Hypothalamus (tissue), 51 donors: Measurements from ENCODE around the gene CLIC1.

Source experiments
- DNase-seq, 51 donors: peaks; one replicate each; lab custom pipeline; 2025; lab: John Stamatoyannopoulos, UW

CLIC1 gene

DNA sequence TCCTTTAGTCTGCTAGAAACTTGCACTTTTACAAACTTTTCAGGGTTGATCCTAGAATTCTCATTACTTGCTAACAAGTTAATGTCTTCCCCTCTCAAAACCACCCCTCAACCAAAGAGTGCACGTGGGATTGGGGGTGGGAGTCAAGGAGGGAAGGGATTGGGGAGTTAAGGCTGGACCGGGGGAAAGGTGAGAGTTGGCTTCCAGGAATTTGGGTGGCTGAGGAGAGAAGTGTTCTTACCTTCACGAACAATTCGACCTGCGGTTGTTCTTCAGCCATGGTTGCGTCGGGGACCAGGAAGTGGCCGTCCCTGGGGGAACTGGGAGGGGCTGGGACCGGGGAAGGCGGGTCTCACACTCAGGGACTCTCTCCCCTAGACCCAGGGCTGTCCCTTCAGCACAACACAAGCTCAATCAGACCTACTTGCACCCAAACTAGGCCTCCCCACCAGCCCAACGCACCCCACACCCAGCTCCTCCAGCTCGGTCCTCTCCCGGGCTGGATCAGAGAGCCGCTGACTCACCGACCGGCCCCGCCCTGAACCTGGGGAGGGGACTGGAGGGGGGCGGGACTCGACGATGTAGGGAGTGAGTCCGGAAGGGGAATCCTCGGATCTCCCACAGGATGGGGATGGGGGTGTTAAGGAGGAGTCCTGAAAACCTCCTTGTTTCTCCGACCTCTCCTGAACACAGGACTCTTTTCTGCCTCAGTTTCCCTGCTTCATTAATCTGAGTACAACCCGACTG, at the start of gene CLIC1:
TSS of gene CLIC1 (minus strand) at position 510 of the 747 bp plus-strand sequence. CDS start at position 280, 230 bp downstream.
- DNase-seq: peak in 19 of 51 donors; percentile 5 to 71 (median 22)

GRCh38 chr6:31785475-31785874, 49.1 kb upstream of the CLIC1 start:
- no peak for DNase-seq

DNA sequence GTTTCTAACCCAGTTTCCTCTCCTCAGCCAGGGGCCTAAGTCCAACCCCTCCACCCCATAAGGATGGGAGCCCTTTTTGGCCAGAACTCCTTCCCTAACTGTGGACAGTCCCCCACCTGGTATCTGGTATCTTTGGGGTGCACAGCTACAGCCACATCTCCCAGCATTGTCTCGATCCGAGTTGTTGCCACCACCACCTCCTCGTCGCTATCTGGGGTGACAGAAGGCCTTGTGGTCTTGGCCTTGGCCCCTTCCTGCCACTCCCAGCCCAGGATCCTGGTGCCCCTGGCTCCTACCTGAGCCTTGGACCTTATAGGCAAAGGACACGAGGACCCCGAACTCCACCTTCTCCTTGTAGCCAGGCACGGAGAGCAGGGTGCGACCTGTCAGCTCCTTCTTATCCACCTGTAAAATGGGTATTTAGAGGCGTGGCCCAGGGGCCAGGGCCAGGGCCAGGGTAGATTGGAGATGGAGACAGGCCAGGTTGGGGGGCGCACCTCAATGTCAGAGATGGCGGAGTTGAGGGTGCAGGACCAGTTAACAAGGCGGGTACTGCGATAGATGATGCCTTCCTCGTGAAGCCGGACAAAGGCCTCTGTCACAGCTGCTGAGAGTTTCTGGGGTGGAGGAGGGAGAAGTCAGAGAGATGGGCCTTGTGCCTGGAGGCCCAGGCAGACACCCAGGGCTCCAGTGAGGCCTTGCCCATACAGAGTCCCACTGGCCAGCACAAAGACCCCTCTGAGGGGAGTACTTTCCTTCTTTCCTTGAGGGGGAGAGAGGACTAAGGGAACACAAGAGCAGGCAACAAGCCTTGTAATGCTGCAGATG, 48.0 kb upstream of the CLIC1 start:
- DNase-seq: peak in 1 of 51 donors; percentile 14

DNA sequence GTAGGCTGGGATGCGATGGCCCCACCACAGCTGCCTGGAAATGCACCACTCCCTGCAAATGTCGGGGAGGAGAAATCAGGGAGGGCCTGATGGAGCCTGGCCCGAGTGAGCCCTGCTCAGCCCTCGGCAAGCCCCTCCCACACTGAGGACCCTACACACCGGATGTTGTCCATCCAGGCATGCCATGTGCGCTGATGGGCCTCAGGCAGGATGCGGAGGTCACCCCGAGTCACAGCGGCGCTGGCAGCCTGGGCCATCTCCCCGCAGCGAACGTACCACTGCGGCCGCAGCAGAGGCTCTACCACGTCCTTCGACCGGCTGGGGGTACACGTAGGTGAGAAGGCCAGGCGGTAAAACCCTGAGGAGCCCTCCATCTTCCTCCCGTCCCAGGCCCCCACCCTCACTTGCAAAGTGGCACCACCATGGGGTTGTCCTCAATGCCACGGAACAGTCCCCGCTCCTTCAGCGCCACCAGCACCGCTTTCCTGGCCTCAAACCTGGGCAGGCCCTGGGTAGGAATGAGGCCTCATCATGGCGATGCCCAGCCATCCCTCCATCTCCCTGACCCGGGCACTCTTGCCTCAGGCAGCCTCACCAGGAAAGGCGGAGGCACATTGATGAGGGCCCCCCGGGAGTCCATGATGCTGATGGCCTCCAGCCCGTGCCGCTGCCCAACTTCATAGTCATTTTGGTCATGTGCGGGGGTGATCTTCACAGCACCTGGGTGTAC, 46.0 kb upstream of the CLIC1 start:
- DNase-seq: no peak

DNA sequence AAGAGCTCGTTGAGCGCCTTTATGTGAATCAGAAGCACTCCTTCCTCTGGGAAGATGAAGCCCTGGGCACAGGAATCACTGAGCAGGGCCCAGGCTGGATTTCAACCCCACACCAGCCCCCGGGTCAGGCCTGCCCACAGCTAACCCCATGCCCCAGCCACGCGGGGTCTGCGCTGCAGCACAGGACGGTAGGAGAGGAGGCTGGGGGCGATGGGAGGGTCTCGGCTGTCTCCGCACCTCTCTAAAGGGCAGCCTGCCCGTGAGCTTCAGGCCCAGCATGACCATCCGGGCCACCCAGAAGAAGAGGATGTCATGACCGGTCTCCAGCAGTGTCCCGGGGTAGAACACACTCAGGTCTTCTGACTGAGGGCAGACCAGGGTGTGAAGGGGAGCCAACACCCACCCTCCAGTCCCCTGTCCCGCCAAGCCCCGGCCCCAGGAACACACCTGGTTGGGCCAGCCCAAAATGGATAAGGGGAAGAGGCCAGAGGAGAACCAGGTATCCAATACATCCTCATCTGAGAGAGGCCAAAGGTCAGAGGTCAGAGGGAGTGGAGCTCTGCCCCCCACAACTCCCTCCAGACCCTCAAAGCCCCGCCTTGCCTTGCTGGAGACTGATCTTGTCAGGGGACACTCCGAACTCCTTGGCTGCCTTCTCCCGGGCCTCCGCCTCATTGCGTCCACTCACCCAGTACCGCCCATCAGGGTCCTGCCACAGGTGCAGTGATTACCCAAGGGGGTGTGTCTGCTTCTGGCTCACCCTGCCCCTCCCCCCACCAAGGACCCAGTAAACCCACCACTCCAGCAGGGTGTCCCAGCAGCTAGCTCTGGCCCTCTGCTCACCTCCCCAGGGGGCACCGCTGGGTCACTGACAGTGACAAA, 45.2 kb upstream of the CLIC1 start:
- no peak for DNase-seq

DNA sequence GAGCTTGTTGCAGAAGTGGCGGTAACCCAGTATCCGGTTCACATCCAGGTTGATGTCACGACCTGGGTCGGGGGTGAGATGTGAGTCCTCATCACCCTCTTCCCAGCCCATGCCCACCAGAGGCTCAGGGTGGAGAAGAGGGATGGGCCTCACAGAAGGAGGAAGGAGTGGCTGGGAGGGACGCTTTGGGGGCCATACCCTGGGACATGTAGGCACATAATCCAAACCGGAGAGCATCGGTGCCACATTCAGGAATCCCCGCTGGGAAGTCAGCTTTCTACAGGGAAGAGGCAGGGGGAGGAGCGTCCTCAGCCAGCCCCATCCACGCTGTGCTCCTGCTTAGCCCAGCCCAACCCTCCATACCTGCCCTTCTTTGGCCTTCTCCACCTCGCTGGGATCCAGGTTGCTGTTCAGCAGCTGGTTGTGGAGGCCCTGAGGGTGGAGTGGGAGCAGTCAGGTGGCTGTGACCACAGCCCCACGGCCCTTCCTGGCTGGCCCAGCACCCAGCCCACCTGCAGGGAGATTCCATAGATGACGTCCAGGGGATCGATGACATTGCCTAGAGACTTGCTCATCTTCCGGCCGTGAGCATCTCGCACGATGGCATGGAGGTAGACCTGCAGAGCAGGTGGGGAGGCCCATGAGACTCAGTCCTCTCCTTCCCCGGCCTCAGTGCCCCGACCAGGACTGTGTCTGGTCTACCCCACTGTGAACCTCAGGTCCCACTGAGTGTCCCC, 44.3 kb upstream of the CLIC1 start:
- DNase-seq: no peak

GRCh38 chr6:31779908-31780307, 43.6 kb upstream of the CLIC1 start:
- no peak for DNase-seq

DNA sequence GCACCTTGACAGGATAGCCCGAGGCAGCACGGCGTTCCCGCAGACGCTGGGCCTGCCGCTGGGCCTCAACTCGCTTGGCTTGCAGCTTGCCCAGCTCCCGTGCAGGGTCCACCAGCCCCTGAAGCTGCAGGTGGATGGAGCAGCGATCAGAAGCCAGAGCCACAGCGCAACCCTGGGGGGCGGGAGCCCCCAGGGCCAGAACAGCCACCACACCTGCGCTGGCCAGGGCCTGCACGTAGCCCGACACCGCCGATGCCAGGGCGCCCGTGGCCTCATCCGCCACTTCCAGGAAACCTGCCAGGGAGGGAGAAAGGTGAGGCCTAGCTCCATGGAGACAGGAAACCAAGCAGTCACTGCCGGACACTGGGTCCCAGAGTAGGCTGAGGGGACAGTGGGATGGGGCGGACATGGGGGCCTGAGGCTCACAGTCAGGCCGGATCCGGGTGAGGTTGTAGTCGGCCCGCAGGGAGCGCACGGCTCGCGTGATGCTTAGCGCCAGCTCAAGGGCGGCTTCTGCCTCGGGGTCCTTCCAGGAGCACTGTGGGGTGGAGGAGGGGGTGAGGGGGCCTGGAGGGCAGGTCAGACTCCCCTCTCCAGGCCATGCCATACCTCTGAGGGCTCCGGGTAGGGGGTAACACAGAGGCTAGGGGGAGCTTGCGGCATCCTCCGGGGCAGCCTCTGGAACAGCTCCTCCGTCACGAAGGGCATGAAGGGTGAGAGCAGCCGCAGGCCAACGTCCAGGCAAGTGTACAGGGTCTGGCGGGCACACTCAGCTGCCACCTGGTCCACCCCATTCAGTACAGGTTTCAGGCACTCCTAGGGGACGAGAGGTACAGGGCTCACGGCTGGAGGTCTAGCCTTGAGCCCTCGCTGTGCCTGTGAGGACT, 42.9 kb upstream of the CLIC1 start:
- no peak for DNase-seq

DNA sequence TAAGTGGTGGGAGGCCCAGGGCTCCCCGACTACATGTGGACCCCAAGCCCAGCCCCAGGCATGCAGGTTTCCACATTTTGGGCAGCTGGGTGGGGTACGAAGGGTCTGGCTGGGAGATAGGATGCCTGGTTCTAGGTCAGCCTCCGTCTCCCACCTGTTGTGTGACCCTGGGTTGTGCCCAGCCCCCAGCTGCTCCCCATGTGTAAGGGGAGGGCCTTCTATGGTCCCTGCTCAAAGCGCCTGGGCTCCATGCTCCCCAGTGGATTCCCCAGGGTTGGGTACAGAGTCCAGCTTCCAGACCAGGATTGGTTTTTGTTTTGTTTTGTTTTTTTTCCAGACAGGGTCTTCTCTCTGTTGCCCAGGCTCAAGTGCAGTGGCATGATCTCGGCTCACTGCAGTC, 41.9 kb upstream of the CLIC1 start:
- no peak for DNase-seq

GRCh38 chr6:31777667-31778050, 41.3 kb upstream of the CLIC1 start:
- DNase-seq: no peak

DNA sequence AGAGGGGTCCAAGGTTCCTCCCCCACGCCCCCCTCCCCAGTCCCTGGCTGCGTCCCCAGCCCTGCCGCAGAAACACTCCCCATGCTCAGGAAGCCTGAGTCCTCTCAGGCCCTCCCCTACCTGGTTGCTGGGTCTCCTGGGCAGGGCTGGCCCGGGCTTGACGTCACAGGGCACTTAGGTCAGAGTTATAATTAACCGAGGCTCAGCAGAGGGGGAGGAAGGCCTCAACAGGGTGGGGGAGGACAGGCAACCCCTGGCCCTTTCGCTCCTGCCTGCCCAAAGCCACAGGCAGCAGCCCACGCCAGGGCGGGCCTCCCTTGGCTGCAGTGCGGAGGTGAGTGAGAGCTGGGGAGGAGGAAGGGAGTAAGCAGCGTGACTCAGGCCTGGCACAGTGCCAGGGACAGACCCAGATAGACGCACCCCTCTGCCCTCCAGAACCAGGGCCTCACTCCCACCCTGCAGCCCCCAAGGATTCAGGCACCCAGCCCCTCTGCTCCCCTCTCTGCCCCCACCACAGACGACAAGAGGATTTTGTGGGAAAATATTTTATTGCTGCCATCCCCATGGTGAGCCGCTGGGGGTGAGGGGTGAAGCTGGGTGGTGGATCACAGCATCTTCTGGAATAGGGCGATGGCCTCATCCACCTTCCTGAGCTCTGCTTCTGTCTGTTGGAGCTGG, 40.8 kb upstream of the CLIC1 start, which contains the start of gene VWA7:
TSS of gene VWA7 (minus strand) at position 340 of the 678 bp plus-strand sequence. CDS start 549 bp downstream, outside the sequence.
- peak in 19 of 51 donors; percentile 3 to 61 (median 32) for DNase-seq

DNA sequence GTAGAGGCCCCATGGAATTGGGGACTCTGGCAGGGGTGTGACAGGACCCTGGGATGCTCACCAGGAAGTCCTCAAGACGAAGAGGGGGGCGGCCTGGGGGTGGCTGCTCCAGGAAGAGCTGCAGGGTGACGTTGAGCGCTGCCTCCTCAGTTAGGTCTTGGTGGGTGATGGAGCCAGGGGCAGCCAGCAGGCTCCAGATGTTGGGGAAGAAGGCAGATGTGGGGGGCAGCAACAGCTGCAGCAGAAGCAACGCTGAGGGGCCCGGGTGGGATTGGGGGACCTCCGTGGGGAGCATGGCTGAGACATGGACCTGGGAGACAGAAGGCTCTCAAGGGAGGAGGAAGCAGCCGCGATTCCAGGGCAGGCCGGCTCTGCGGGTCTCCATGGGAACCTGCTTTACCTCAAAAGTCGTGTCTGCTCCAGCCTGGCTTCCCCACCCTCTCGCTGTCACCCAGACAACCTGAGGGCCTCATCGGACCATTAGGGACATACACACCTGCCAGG, 40.2 kb upstream of the CLIC1 start:
- DNase-seq: peak in 9 of 51 donors; percentile 4 to 56 (median 29)

DNA sequence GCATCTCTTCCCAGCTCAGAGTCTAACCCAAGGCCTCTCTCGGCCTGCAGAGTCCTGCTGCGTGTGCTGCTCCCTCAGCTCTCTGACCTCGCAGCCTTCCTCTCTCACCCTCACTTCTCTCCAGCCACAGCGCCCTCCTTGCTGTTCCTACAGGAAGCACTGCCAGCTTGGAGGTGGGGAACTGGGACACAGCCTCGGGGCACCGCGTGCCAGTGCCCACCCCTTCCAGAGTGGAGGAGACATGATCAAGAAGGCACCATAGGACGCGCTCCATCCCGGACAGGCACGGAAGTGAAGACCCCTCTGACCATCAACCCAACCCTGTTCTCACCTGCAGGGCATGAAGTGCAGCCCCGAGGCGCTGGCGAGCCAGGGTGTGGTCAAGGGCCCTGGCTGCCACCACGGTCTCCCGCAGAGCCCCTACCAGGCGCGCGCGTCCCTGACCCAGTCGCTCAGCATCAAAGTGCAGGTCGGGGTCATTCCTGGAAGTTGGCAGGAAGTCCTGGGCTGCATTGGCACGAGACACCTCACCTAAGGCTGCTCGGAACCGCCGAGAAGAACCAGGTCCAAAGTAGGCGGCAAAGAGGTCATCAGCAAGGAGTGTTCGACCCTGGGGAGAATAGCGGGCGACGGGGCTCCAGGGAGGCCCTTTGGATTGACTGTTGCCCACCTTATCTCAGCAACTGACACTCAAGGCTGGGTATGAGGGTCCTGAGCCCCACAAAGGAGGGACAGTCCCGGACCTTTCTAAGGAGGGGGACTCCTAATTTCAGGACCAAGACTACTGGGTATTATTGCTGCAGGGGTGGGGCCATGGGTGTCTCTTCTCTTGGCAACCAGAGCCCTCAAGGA, 39.5 kb upstream of the CLIC1 start:
- DNase-seq: no peak

- DNase-seq: no peak
These were observed 38.9 kb upstream of the CLIC1 start for GRCh38 chr6:31775184-31775583.

DNA sequence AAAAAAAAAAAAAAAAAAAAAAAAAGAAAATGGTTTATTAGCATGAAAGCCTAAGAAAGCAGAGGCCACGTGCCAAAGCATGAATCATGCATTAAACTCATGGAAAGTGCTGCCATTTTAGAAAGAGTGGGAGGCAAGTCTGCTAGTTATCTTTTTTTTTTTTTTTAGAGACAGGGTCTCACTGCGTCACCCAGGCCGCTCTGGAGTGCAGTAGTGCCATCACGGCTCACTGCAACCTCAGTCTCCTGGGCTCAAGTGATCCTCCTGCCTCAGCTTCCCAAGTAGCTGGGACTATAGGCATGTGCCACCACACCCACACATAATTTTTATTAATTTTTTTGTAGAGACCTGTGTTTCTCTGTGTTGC, 35.6 kb upstream of the CLIC1 start:
- DNase-seq: no peak

GRCh38 chr6:31770860-31771259, 34.5 kb upstream of the CLIC1 start:
- DNase-seq: no peak
